SH-SY5Y (cell line): ENCODE measurements around the gene C1QTNF3.

Source experiments
- GATA2 ChIP-seq: IDR thresholded peaks from 2 replicates; pipeline ENCODE4 v1.6.1; 2011; ENCODE audit warnings: mild to moderate bottlenecking, low read depth, low read length
- GATA3 ChIP-seq: IDR thresholded peaks from 2 replicates; pipeline ENCODE4 v1.6.1; 2011; ENCODE audit warnings: low read depth, mild to moderate bottlenecking, low read length, moderate library complexity

GRCh38 chr5:34038390-34038789, 4.6 kb downstream of the C1QTNF3 start:
- TF ChIP-seq GATA2: no peak
- no peak for TF ChIP-seq GATA3
